Smooth muscle cell (in vitro differentiated cells): Measurements from ENCODE around the gene ZFP91. TPM values are rescaled to one million over a fixed set of nuclear protein-coding genes. Genes with fewer than 3 reads are reported as not detected.

Experiments used
- DNase-seq: peaks from one replicate; lab custom pipeline; 2025; ENCODE audit not compliant: unreplicated experiment; lab: John Stamatoyannopoulos, UW
- H2AFZ ChIP-seq: fragments of 200-600 bp; sonication (generic); 2 replicates; pipeline ENCODE4 v1.6.0; 2016; ENCODE audit warnings: antibody characterized with exemption, low read depth, mild to moderate bottlenecking
- H3F3A ChIP-seq: fragments of 200-600 bp; sonication (generic); 2 replicates; pipeline ENCODE4 v1.6.0; 2017; ENCODE audit warnings: antibody characterized with exemption, low read depth
- H3K27ac ChIP-seq: fragments of 200-600 bp; sonication (generic); 2 replicates; pipeline ENCODE4 v1.5.1; 2016; ENCODE audit warnings: low read depth, mild to moderate bottlenecking
- H3K27me3 ChIP-seq: fragments of 200-600 bp; sonication (generic); 2 replicates; pipeline ENCODE4 v1.6.1; 2016; ENCODE audit warnings: low read depth, mild to moderate bottlenecking
- H3K36me3 ChIP-seq: fragments of 200-600 bp; sonication (generic); 2 replicates; pipeline ENCODE4 v1.5.1; 2016; ENCODE audit warnings: low read depth
- H3K4me1 ChIP-seq: fragments of 200-600 bp; sonication (generic); 2 replicates; pipeline ENCODE4 v1.5.1; 2016; ENCODE audit warnings: low read depth
- H3K4me2 ChIP-seq: fragments of 200-600 bp; sonication (generic); 2 replicates; pipeline ENCODE4 v1.6.0; 2016; ENCODE audit warnings: mild to moderate bottlenecking
- H3K4me3 ChIP-seq: fragments of 200-600 bp; sonication (generic); 2 replicates; pipeline ENCODE4 v1.5.1; 2016; ENCODE audit warnings: mild to moderate bottlenecking
- H3K79me2 ChIP-seq: fragments of 200-600 bp; sonication (generic); 2 replicates; pipeline ENCODE4 v1.6.0; 2016; ENCODE audit warnings: low read depth, mild to moderate bottlenecking
- H3K9ac ChIP-seq: fragments of 200-600 bp; sonication (generic); 2 replicates; pipeline ENCODE4 v1.6.0; 2016; ENCODE audit warnings: low read depth
- H3K9me3 ChIP-seq: fragments of 200-600 bp; sonication (generic); replicated peaks from 2 replicates; pipeline ENCODE4 v1.5.1; 2016; ENCODE audit warnings: low read depth
- H4K20me1 ChIP-seq: fragments of 200-600 bp; sonication (generic); 2 replicates; pipeline ENCODE4 v1.6.0; 2016; ENCODE audit warnings: low read depth
- CTCF ChIP-seq: fragments of 200-600 bp; sonication (generic); IDR thresholded peaks from 2 replicates; pipeline ENCODE4 v1.5.1; 2017; ENCODE audit warnings: borderline replicate concordance, mild to moderate bottlenecking, antibody characterized with exemption; ENCODE audit not compliant: insufficient read depth, poor library complexity, severe bottlenecking
- WGBS: methylation state at CpG from one replicate; pipeline ENCODE4 v1.1.7; 2016; ENCODE audit warnings: low lambda C conversion rate; 5-methylcytosine and 5-hydroxymethylcytosine counted together
- polyA plus RNA-seq: library from polyadenylated mRNA; unstranded; fragments of >200 nt; fragmentation: Nextera tagmentation; extraction: Ambion mirVana; gene quantifications from 2 replicates; pipeline ENCODE4 v1.2.1, GENCODE V29; 2016
- total RNA-seq: library from RNA; depleted of rRNA; stranded (reverse); fragments of >200 nt; gene quantifications from 2 replicates; pipeline ENCODE4 v1.2.3, GENCODE V29; 2014

ZFP91 gene
- total and polyA plus RNA-seq, 2 experiments from 2014 or later, result 14.5 to 47.4 TPM

GRCh38 chr11:58546841-58547240, 32.0 kb upstream of the ZFP91 start:
- H3K79me2 ChIP-seq, result no peaks in the 10 kb centered on the region
- H3F3A ChIP-seq, result no peaks in the 10 kb centered on the region
- no peak overlapping the region for H3K9ac ChIP-seq
- no peak overlapping the region for H2AFZ ChIP-seq
- DNase-seq, result no peak
- no peaks in the 10 kb centered on the region for H3K27me3 ChIP-seq
- H3K4me1 ChIP-seq, result no peaks in the 10 kb centered on the region
- H3K4me2 ChIP-seq, result no peak overlapping the region
- no peak overlapping the region for H3K27ac ChIP-seq
- peaks cover 6% of the 10 kb centered on the region for H3K36me3 ChIP-seq
- TF ChIP-seq CTCF, result no peak
- 93% methylated on average over 1 of the region's 1 CpG for WGBS
- H3K4me3 ChIP-seq, result no peak overlapping the region
- H4K20me1 ChIP-seq, result no peaks in the 10 kb centered on the region
- H3K9me3 ChIP-seq, result no peaks in the 10 kb centered on the region

DNA sequence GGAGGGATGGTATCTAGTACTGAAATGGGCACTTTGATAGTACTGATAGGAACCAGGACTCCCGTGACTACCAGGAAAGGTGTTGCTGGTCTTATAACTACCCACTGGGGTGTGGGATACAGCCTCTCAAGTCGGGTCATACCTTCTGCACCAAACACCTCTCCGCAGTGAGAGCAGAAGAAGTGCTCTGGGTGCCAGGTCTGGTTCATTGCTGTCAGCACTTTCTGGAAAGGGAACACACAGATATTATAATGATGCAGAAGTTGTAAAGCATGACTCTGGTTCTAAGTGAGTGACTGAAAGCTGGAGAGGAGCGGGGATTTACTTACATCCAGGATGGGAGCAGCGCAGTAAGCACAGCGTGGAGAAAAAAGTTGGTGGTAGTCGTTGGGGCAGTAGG, 29.2 kb upstream of the ZFP91 start:
- H3K79me2 ChIP-seq, result no peaks in the 10 kb centered on the region
- no peak overlapping the region for H3K4me2 ChIP-seq
- H3K4me1 ChIP-seq, result no peaks in the 10 kb centered on the region
- H3F3A ChIP-seq, result no peaks in the 10 kb centered on the region
- H3K36me3 ChIP-seq, result peaks cover 6% of the 10 kb centered on the region
- WGBS, result 97% methylated on average over 7 of the region's 7 CpGs
- H4K20me1 ChIP-seq, result no peaks in the 10 kb centered on the region
- TF ChIP-seq CTCF, result no peak
- no peaks in the 10 kb centered on the region for H3K27me3 ChIP-seq
- H3K27ac ChIP-seq, result no peak overlapping the region
- no peak overlapping the region for H3K9ac ChIP-seq
- no peaks in the 10 kb centered on the region for H3K9me3 ChIP-seq
- H3K4me3 ChIP-seq, result no peak overlapping the region
- no peak overlapping the region for H2AFZ ChIP-seq
- DNase-seq, result no peak

DNA sequence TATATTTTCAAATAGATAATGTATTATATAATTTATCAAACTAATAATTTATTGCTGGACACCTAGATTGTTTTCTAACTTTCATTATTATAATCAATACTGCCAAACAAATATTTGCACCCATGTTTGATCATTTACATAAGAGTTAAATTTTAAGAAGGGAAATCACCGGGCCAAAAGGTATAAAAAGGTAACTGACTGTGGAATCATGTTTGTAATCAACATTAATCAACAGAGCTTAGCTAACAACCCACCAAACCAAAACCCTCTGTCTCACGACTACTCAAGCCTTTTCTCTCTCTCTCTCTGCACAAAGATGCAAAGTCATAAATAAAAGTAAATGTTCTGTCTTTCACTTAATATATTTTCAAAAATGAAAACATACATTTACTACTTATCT, 18.0 kb upstream of the ZFP91 start:
- no peak for DNase-seq
- H3K4me2 ChIP-seq, result no peak overlapping the region

More for the DNA sequence above, 18.0 kb upstream of the ZFP91 start:
- 75% methylated on average over 2 of the region's 2 CpGs for WGBS
- no peaks in the 10 kb centered on the region for H3K4me1 ChIP-seq
- no peaks in the 10 kb centered on the region for H3K36me3 ChIP-seq
- H3K9ac ChIP-seq, result no peak overlapping the region
- no peaks in the 10 kb centered on the region for H3F3A ChIP-seq
- no peak for TF ChIP-seq CTCF
- H2AFZ ChIP-seq, result no peak overlapping the region
- H3K9me3 ChIP-seq, result no peaks in the 10 kb centered on the region
- no peaks in the 10 kb centered on the region for H4K20me1 ChIP-seq
- H3K27ac ChIP-seq, result no peak overlapping the region
- no peak overlapping the region for H3K4me3 ChIP-seq
- H3K27me3 ChIP-seq, result no peaks in the 10 kb centered on the region
- no peaks in the 10 kb centered on the region for H3K79me2 ChIP-seq
